B cell (primary cell): ENCODE measurements around the gene MEF2B.

Source experiments
- CTCF ChIP-seq: fragments of 200-600 bp; IDR thresholded peaks from one replicate; pipeline ENCODE4 v1.8.0; 2022; ENCODE audit warnings: antibody characterized with exemption, mild to moderate bottlenecking
- EZH2 ChIP-seq: IDR thresholded peaks from 2 replicates; pipeline ENCODE4 v1.6.1; 2012; ENCODE audit warnings: borderline replicate concordance, low read depth, mild to moderate bottlenecking, moderate library complexity, low read length; ENCODE audit not compliant: insufficient read depth, poor library complexity, severe bottlenecking

GRCh38 chr19:19193926-19194325 is 23.9 kb upstream of the MEF2B start:
- TF ChIP-seq CTCF (no peak), EZH2 (no peak)
